PFSK-1 (cell line): ENCODE data around the gene CYB561D1.

Source experiments
- FOXP2 ChIP-seq: optimal IDR thresholded peaks from 2 replicates; pipeline ENCODE3; 2011; ENCODE audit warnings: borderline replicate concordance, control low read depth, inconsistent platforms; ENCODE audit not compliant: insufficient read depth; ENCODE audit errors: extremely low read length, extremely low read depth
- POLR2AphosphoS5 ChIP-seq: IDR thresholded peaks from 2 replicates; pipeline ENCODE4 v1.6.1; 2012; ENCODE audit warnings: low read depth, mild to moderate bottlenecking, control low read depth, low read length, moderate library complexity
- SIN3A ChIP-seq: IDR thresholded peaks from 2 replicates; pipeline ENCODE4 v1.6.1; 2012; ENCODE audit warnings: mild to moderate bottlenecking, low read length, moderate library complexity, borderline replicate concordance; ENCODE audit not compliant: insufficient read depth
- TAF1 ChIP-seq: IDR thresholded peaks from 2 replicates; pipeline ENCODE4 v1.6.1; 2012; ENCODE audit warnings: low read length, control low read depth, borderline replicate concordance; ENCODE audit not compliant: insufficient read depth
- TF ChIP-seq, protein P1 (sequence below), 2 experiments: IDR thresholded peaks; 2 replicates each; pipeline versions ENCODE4 v1.6.1 to v1.8.0; 2011 to 2012; ENCODE audit warnings: low read depth in 2 of 2, low read length in 2 of 2, control low read depth in 1 of 2, inconsistent platforms in 1 of 2, mild to moderate bottlenecking in 1 of 2, moderate library complexity in 1 of 2; ENCODE audit not compliant: insufficient read depth in 1 of 2

CYB561D1 gene

GRCh38 chr1:109513110-109513710 lies 19.3 kb downstream of the CYB561D1 start:
- no peak for TF ChIP-seq SIN3A
- TF ChIP-seq POLR2AphosphoS5, result no peak
- TF ChIP-seq, protein P1, sequence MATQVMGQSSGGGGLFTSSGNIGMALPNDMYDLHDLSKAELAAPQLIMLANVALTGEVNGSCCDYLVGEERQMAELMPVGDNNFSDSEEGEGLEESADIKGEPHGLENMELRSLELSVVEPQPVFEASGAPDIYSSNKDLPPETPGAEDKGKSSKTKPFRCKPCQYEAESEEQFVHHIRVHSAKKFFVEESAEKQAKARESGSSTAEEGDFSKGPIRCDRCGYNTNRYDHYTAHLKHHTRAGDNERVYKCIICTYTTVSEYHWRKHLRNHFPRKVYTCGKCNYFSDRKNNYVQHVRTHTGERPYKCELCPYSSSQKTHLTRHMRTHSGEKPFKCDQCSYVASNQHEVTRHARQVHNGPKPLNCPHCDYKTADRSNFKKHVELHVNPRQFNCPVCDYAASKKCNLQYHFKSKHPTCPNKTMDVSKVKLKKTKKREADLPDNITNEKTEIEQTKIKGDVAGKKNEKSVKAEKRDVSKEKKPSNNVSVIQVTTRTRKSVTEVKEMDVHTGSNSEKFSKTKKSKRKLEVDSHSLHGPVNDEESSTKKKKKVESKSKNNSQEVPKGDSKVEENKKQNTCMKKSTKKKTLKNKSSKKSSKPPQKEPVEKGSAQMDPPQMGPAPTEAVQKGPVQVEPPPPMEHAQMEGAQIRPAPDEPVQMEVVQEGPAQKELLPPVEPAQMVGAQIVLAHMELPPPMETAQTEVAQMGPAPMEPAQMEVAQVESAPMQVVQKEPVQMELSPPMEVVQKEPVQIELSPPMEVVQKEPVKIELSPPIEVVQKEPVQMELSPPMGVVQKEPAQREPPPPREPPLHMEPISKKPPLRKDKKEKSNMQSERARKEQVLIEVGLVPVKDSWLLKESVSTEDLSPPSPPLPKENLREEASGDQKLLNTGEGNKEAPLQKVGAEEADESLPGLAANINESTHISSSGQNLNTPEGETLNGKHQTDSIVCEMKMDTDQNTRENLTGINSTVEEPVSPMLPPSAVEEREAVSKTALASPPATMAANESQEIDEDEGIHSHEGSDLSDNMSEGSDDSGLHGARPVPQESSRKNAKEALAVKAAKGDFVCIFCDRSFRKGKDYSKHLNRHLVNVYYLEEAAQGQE (IDR thresholded peaks at IDR 0.05; ENCODE audit: insufficient read depth in 1 of 2, low read depth in 2 of 2, low read length in 2 of 2), result no peak
- no peak for TF ChIP-seq FOXP2
- no peak for TF ChIP-seq TAF1

DNA sequence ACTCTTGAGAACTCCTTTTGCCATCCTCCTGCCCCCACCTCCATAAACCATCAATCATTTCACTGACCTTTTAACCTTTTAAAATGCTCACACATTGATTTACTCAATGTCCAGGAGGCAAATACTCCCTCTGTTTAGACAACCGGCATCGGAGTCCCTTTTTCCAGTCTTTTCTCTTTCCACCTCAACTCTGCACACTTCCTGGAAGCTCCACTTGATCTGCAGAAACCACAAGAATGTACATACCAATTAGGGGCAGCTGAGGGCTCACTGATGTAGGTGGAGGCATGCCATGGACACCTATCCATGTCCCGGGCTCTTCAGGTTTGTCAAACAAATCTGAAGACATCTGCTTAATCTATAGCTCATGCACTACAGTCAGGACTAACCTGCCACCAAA lies 21.0 kb downstream of the CYB561D1 start:
- TF ChIP-seq, protein P1 (IDR thresholded peaks at IDR 0.05; ENCODE audit: insufficient read depth in 1 of 2, low read depth in 2 of 2, low read length in 2 of 2), result no peak
- TF ChIP-seq SIN3A (no peak), POLR2AphosphoS5 (no peak)

DNA sequence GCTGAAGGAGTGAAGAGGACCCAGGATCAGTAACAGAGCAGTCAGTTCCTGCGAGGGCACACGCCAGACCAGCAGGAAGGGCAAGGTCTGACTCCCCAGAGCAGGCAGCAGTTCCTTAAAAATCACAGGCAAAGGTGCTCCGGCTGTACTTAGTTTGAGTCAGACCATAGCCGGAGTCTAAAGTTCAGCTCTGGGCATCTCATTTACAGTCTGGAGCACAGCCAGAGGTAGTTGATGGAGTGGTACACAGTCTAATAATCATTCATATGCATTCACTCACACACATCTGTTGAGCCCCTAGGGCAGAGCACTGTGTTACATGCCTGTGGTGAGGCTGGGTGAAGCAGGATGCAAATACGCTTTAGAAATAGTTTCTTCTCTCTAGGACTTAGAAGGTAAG lies 23.0 kb downstream of the CYB561D1 start:
- no peak for TF ChIP-seq POLR2AphosphoS5
- TF ChIP-seq SIN3A, result no peak
- TF ChIP-seq, protein P1 (IDR thresholded peaks at IDR 0.05; ENCODE audit: insufficient read depth in 1 of 2, low read depth in 2 of 2, low read length in 2 of 2), result no peak
- no peak for TF ChIP-seq FOXP2
- no peak for TF ChIP-seq TAF1

DNA sequence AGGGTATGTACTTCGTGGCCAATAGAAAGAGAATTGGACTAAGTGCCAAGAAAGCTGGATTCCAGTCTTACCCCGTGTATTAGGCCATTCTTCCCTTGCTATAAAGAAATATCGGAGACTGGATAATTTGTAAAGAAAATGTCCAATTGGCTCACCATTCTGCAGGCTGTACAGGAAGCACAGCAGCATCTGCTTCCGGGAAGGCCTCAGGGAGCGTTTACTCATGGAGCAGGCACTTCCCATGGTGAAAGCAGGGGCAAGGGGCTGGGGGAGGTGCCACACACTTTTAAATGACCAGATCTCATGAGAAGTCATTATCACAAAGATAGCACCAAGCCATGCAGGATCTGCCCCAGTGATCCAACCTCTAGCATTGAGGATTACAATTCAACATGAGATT lies 23.4 kb downstream of the CYB561D1 start:
- TF ChIP-seq SIN3A (no peak), FOXP2 (no peak), POLR2AphosphoS5 (no peak), TAF1 (no peak)
- TF ChIP-seq, protein P1 (IDR thresholded peaks at IDR 0.05; ENCODE audit: insufficient read depth in 1 of 2, low read depth in 2 of 2, low read length in 2 of 2), result no peak
